HG03196 (cell line): ENCODE results near the gene C6orf62.
"Not testable (repeated sequence)": the region's sequence is repeated elsewhere in the genome, so short reads cannot be mapped to it uniquely, and the experiment has no call there.

Experiments used
- ATAC-seq: cut with Tn5 transposase; IDR thresholded peaks from one replicate; pipeline ENCODE4 v1.9.1; 2021; ENCODE audit not compliant: unreplicated experiment

Gene C6orf62

DNA sequence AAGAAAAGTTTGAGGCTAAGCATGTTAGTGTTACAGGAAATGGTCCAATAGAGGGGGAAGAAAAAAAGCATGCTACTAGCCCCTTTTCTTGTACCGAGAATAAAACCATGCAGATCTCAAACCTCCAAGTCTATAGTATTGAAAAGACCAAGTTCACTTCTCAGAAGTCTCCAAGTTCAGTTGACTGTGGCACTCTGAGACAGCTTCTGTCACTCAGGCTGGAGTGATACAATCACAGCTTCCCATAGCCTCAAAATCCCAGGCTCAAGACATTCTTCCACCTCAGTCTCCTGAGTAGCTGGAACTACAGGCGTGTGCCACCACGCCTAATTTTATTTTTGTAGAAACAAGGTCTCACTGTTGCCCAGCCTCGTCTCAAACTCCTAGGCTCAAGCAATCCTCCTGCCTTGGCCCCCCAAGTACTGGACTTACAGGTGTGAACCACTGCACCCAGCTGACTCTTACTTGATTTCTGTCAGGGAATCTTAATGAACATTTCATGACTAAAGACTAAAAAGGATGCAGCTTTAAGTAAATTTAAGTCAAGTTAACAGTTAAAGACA lies 16.2 kb downstream of the C6orf62 start:
- ATAC-seq = no peak

GRCh38 chr6:24699521-24700359 lies 19.2 kb downstream of the C6orf62 start:
- ATAC-seq = no peak

GRCh38 chr6:24696097-24696496 lies 22.9 kb downstream of the C6orf62 start:
- no peak for ATAC-seq

- not testable (repeated sequence) for ATAC-seq
Measured at GRCh38 chr6:24695635-24696034, 23.3 kb downstream of the C6orf62 start.

DNA sequence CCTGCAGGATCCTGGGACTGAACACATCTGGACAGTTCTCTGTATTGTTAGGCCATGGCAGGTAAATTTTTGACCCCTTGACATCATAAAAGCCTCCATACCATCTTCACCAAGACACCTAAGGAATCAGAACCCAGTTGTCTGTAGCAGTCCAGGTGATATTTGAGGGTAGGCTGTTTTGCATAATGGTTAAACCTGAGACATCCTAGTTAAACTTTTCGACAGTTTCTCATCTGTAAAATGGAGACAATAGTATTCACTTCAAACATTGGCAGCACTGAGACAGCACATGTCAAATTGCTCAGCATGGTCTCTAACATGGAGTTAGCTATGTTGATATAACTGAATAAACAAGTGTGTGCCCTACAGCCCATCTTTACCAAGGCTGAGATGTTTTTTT lies 24.8 kb downstream of the C6orf62 start:
- ATAC-seq = no peak

DNA sequence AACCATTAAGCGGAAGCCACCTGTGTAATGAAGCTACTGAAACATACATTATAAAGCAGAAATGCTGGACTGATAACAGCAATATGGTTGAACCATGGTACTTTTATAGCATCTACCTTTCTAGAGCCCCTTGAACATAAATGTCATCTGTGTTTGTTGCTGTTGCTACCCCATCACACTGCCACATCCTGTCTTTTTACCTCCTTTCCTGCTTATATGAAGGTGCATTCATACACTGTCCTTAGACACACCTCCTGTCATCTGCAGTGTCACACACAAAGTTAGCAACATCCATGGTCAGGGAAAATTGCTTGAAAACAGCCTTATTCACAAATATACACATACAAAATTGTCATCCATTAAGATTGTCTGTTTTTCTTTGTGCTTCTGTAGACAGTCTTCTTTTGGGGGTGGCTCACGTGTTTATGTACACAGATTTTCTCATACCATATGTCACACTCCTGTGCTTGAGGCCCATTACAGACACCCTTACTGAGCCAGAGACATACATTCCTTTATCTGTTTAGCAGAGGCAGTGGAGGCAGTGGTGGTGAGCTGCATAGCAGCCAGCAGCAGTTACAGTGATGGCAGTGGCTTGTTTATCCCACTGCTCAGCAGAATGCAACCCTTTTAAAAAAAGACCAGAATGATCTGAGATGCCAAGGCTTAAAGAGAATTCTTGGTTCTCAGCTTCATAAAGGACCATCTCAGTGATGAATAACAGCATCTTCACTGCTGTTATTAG lies 25.9 kb downstream of the C6orf62 start:
- ATAC-seq = no peak

- no peak for ATAC-seq
Measured at GRCh38 chr6:24692415-24692814, 26.5 kb downstream of the C6orf62 start.

- ATAC-seq = no peak
Measured at GRCh38 chr6:24692003-24692402, 27.0 kb downstream of the C6orf62 start.

GRCh38 chr6:24691550-24691949 lies 27.4 kb downstream of the C6orf62 start:
- ATAC-seq = no peak

DNA sequence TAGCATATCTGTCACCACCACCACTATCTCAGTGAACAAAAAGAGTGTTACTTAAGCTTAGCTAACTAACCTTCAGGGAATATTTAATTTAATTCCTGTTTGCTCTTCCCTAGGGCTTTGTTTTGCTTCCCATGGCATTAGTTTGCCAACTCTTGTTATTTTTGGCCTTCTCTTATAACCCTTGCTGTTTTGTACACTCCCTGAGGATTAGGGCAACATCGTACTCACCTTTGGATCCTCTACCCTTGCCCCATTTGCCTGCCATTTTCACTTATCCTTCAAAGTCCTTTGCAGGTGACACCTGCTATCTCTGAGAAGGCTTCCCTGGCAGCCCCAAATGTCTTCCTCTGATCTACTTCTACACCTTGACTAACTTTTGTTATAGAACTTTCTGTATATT lies 28.4 kb downstream of the C6orf62 start:
- no peak for ATAC-seq

DNA sequence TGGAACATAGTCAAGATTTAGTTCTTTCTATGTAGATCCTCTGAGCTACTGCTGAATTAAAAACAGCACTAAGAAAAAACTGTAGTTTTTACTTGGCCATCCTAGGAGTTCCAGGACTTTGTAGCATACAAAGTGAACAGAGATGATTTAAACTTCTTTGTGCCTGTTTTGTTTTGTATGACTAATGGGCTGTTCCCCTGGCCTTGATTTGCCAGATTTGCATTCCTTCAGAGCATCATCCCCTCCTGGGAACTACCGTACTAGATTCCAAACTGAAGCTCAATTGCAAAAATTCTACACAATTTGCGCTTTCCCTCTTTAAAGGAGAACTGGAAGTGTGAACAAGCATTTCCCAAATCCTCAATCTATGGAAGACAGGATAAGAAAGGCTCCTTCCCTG lies 29.0 kb downstream of the C6orf62 start:
- ATAC-seq = no peak

DNA sequence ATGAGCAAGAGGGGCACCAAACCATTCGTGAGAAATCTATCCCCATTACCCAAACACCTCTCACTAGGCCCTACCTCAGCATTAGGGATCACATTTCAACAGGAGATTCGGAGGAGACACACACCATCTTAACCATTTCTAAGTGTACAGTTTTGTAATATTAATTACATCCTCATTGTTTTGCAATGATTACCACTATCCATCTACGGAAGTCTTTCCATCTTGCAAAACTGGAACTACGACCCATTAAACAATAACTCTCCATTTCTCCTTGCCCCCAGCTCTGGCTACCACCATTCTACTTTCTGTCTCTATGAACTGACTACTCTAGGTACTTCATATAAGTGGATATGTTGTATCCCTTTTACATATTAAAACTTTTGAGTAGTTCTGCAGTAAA lies 32.0 kb downstream of the C6orf62 start:
- no peak for ATAC-seq

- no peak for ATAC-seq
Measured at GRCh38 chr6:24686408-24686807, 32.5 kb downstream of the C6orf62 start.

DNA sequence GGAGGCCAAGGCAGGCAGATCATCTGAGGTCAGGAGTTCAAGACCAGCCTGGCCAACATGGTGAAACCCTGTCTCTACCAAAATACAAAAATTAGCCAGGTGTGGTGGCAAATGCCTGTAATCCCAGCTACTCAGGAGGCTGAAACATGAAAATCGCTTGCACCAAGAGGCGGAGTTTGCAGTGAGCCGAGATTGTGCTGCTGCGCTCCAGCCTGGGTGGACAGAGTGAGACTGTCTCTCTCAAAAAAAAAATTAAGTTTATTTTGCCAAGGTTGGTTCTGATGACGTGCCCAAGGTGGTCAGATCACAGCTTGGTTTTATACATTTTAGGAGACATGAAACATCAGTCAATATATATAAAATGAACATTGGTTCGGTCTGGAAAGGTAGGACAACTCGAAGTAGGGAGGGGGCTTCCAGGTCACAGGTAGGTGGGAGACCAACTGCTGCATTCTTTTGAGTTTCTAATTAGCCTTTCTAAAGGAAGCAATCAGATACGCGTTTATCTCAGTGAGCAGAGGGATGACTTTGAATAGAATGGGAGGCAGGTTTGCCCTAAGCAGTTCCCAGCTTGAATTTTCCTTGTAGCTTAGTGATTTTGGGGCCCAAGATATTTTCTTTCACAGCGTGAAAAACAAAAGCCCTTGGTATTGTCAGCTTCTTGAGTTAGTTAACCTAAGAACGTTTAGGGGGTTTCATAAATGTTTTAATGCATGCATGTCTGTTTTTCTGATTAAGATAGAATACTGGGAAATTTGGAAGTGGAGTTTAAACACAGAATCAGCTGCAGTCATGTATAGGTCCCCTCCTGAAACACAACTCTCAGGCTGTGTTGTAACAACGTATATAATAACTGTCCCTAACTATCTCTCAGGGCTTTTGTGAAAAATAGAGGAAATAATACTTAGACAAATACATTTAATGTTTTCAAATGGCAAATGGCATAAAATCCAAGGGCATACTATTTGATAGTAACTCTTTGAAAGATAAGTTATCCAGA lies 35.4 kb downstream of the C6orf62 start:
- no peak for ATAC-seq

DNA sequence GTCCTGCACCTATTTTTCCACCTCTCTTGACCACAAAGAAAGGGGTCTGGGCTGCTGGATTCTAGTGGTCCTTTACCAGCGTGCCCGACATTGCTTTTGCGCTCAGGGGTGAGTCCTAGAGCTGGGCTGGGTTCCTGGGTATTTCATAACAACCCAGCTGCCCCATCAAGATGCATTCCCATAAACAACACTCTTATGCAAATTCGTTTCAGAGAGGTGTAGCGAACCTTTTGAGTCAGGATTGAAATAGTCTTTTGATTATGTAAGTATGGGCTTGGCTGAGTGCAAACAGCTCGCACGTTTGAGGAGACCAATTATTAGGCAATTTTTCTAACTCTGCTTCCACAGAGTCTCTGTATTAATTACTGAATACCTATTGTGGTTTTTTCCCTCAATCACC lies 38.4 kb downstream of the C6orf62 start:
- ATAC-seq = no peak

- not testable (repeated sequence) for ATAC-seq
Measured at GRCh38 chr6:24678792-24679352, 40.1 kb downstream of the C6orf62 start.

DNA sequence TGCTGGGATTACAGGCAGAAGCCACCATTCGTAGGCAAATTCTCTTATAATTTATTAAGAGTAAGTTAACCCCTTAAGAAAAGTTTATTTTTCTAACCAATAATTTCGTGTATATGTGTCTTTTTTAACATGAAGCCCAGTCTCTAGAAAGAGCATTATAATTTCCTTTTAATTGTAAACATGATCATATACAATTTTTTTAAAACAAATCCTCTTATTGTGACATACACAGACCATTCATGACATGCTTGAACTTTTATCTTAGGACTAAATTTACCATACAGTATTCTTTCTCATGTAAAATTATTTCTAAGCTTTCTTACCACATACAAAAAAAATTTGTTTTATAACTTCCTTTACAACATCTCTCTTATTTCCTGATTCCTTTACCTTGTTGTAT lies 45.3 kb downstream of the C6orf62 start:
- no peak for ATAC-seq

GRCh38 chr6:24672620-24673182 lies 46.3 kb downstream of the C6orf62 start:
- ATAC-seq = no peak

DNA sequence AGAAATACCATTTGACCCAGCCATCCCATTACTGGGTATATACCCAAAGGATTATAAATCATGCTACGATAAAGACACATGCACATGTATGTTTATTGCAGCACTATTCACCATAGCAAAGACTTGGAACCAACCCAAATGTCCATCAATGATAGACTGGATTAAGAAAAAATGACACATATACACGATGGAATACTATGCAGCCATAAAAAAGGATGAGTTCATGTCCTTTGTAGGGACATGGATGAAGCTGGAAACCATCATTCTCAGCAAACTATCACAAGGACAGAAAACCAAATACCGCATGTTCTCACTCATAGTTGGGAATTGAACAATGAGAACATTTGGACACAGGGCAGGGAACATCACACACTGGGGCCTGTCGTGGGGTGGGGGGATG lies 47.9 kb downstream of the C6orf62 start:
- ATAC-seq = not testable (repeated sequence)

DNA sequence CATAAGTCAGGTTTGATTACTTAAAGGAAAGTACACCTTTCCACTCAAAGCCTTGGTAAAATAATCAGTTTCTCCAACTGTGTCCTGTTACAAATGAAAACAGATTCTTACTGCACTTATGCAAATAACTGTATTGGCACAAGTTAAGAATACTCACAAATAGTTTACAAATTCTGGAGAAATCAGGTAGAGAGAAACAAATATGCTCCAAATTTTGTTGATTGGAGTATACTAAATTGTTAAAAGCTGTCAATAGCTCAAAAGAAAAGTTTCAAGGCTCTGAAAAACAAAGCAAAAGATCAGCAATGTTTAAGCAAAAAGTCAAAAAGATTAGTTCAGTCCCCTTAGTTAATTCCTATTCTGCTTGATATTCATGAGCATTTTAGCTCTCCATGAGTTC lies 48.5 kb downstream of the C6orf62 start:
- not testable (repeated sequence) for ATAC-seq
